Measurements from ENCODE around the gene UNC13A. TPM values are rescaled to one million over a fixed set of nuclear protein-coding genes. Genes with fewer than 3 reads are reported as not detected.

UNC13A gene
- total and polyA plus RNA-seq, 2 of the 13 experiments (the other 11 are each of a cell fraction or from before 2014, with no cell fraction given): 0.11 to 0.45 TPM

- TF ChIP-seq LCORL (IDR thresholded peaks at IDR 0.05): no peak
- no peak for TF ChIP-seq LCORL (CRISPR knock-in tag; IDR thresholded peaks at IDR 0.05)
- TF ChIP-seq HIVEP1 (CRISPR knock-in tag; IDR thresholded peaks at IDR 0.05): peak; percentile 51; the same call in 1 of the 2 replicates
- no peak for TF ChIP-seq HDAC6 (IDR thresholded peaks at IDR 0.05; ENCODE audit: low read depth, low read length)
- no peak for TF ChIP-seq NR1H2 (CRISPR knock-in tag; IDR thresholded peaks at IDR 0.05; ENCODE audit: borderline replicate concordance, low read depth)
- TF ChIP-seq ZNF768 (CRISPR knock-in tag; IDR thresholded peaks at IDR 0.05): no peak
- no peak for TF ChIP-seq ZNF720 (CRISPR knock-in tag; IDR thresholded peaks at IDR 0.05)
- no peak for TF ChIP-seq MBD4 (IDR thresholded peaks at IDR 0.05; ENCODE audit: borderline replicate concordance, low read length)
- TF ChIP-seq SP140L (CRISPR knock-in tag; IDR thresholded peaks at IDR 0.05; ENCODE audit: borderline replicate concordance): no peak
- TF ChIP-seq ZNF230 (CRISPR knock-in tag; IDR thresholded peaks at IDR 0.05): no peak
- no peak for TF ChIP-seq MAFF (IDR thresholded peaks at IDR 0.05; ENCODE audit: low read depth, low read length)
- TF ChIP-seq ZNF710 (CRISPR knock-in tag; IDR thresholded peaks at IDR 0.05; ENCODE audit: borderline replicate concordance): peak; percentile 30; the same call in 1 of the 2 replicates
- TF ChIP-seq ZNF33A (CRISPR knock-in tag; IDR thresholded peaks at IDR 0.05; ENCODE audit: borderline replicate concordance): no peak
- TF ChIP-seq ZHX2 (IDR thresholded peaks at IDR 0.05; ENCODE audit: low read depth): no peak
- TF ChIP-seq ZHX2 (CRISPR knock-in tag; IDR thresholded peaks at IDR 0.05; ENCODE audit: borderline replicate concordance): no peak
- TF ChIP-seq THAP8 (CRISPR knock-in tag; IDR thresholded peaks at IDR 0.05; ENCODE audit: borderline replicate concordance): no peak
- no peak for TF ChIP-seq NFE2 (CRISPR knock-in tag; IDR thresholded peaks at IDR 0.05)
- no peak for TF ChIP-seq ZNF644 (CRISPR knock-in tag; IDR thresholded peaks at IDR 0.05; ENCODE audit: low read depth)
- TF ChIP-seq NFIC (IDR thresholded peaks at IDR 0.05; ENCODE audit: low read length): no peak
- no peak for TF ChIP-seq GATAD1 (CRISPR knock-in tag; IDR thresholded peaks at IDR 0.05)
- no peak for TF ChIP-seq ATF5 (CRISPR knock-in tag; IDR thresholded peaks at IDR 0.05; ENCODE audit: low read depth)
- TF ChIP-seq CREM (IDR thresholded peaks at IDR 0.05): no peak
- TF ChIP-seq CREM (CRISPR knock-in tag; IDR thresholded peaks at IDR 0.05): no peak
Measured at GRCh38 chr19:17555929-17556813, 132.0 kb downstream of the UNC13A start (continued).

Measured in HepG2 (cell line).